ENCODE data around the gene CHAD. TPM values are rescaled to one million over a fixed set of nuclear protein-coding genes. Genes with fewer than 3 reads are reported as not detected.

CHAD gene
- polyA plus RNA-seq, 1 of the 3 experiments (the other 2 are of a cell fraction): not detected

DNA sequence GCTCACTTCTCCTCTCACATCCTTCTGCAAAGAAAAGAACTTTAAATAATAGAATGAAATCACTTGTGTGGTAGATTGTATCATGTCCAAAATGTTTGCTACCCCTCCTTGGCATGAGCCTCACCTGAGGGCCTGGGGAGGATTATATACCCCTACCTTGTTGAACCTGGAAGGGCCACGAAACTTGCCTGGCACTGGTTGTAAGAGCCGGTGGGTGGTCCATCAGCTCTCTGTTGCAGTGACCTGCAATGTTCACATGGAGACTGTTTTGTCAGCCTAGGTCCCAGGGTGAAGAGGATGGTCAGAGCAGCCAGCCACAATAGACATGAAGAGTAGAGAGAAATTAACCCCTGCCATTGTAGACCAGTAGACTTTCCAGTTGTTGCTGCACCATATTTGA, 20.2 kb upstream of the CHAD start:
- H3K4me1 ChIP-seq (ENCODE audit: control insufficient read depth in 1 of 2, insufficient read depth in 2 of 2, low read depth in 1 of 2, low read length in 1 of 2): peaks cover 0 to 8% of the 10 kb centered on the region in 2 experiments; a peak in 2 of 4 replicates
- H3K4me3 ChIP-seq (ENCODE audit: low read depth in 2 of 2, low read length in 1 of 2): no peak overlapping the region
- H3K27ac ChIP-seq (ENCODE audit: low read depth in 2 of 2, low read length in 1 of 2): no peak overlapping the region
- peaks cover 15 to 23% of the 10 kb centered on the region in 2 experiments for H3K36me3 ChIP-seq (replicated peaks in 1 of 2; ENCODE audit: control insufficient read depth in 1 of 2, insufficient read depth in 2 of 2, low read length in 1 of 2)
- no peak overlapping the region for H3K4me2 ChIP-seq
- H3K9ac ChIP-seq: no peak overlapping the region
- no peaks in the 10 kb centered on the region for H3K27me3 ChIP-seq (ENCODE audit: insufficient read depth)
- TF ChIP-seq, protein P1, sequence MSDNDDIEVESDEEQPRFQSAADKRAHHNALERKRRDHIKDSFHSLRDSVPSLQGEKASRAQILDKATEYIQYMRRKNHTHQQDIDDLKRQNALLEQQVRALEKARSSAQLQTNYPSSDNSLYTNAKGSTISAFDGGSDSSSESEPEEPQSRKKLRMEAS (IDR thresholded peaks at IDR 0.05; ENCODE audit: low read depth): no peak
- no peak for TF ChIP-seq GABPA (IDR thresholded peaks at IDR 0.05; ENCODE audit: low read depth)
- no peak for TF ChIP-seq RFX5 (IDR thresholded peaks at IDR 0.05; ENCODE audit: low read length)
- no peak for TF ChIP-seq TEAD4 (IDR thresholded peaks at IDR 0.05; ENCODE audit: borderline replicate concordance, insufficient read depth)
- TF ChIP-seq, protein P2, sequence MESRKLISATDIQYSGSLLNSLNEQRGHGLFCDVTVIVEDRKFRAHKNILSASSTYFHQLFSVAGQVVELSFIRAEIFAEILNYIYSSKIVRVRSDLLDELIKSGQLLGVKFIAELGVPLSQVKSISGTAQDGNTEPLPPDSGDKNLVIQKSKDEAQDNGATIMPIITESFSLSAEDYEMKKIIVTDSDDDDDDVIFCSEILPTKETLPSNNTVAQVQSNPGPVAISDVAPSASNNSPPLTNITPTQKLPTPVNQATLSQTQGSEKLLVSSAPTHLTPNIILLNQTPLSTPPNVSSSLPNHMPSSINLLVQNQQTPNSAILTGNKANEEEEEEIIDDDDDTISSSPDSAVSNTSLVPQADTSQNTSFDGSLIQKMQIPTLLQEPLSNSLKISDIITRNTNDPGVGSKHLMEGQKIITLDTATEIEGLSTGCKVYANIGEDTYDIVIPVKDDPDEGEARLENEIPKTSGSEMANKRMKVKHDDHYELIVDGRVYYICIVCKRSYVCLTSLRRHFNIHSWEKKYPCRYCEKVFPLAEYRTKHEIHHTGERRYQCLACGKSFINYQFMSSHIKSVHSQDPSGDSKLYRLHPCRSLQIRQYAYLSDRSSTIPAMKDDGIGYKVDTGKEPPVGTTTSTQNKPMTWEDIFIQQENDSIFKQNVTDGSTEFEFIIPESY (IDR thresholded peaks at IDR 0.05; ENCODE audit: borderline replicate concordance, low read depth): no peak
- TF ChIP-seq, protein P3, sequence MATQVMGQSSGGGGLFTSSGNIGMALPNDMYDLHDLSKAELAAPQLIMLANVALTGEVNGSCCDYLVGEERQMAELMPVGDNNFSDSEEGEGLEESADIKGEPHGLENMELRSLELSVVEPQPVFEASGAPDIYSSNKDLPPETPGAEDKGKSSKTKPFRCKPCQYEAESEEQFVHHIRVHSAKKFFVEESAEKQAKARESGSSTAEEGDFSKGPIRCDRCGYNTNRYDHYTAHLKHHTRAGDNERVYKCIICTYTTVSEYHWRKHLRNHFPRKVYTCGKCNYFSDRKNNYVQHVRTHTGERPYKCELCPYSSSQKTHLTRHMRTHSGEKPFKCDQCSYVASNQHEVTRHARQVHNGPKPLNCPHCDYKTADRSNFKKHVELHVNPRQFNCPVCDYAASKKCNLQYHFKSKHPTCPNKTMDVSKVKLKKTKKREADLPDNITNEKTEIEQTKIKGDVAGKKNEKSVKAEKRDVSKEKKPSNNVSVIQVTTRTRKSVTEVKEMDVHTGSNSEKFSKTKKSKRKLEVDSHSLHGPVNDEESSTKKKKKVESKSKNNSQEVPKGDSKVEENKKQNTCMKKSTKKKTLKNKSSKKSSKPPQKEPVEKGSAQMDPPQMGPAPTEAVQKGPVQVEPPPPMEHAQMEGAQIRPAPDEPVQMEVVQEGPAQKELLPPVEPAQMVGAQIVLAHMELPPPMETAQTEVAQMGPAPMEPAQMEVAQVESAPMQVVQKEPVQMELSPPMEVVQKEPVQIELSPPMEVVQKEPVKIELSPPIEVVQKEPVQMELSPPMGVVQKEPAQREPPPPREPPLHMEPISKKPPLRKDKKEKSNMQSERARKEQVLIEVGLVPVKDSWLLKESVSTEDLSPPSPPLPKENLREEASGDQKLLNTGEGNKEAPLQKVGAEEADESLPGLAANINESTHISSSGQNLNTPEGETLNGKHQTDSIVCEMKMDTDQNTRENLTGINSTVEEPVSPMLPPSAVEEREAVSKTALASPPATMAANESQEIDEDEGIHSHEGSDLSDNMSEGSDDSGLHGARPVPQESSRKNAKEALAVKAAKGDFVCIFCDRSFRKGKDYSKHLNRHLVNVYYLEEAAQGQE (IDR thresholded peaks at IDR 0.05; ENCODE audit: low read depth, low read length): no peak
- TF ChIP-seq JUND (IDR thresholded peaks at IDR 0.05): no peak
- TF ChIP-seq YY1 (IDR thresholded peaks at IDR 0.05; ENCODE audit: low read depth): no peak
- no peak for TF ChIP-seq FOXJ3 (CRISPR knock-in tag; IDR thresholded peaks at IDR 0.05)
- TF ChIP-seq SMC3 (IDR thresholded peaks at IDR 0.05; ENCODE audit: low read depth, low read length): no peak
- TF ChIP-seq, protein P4, sequence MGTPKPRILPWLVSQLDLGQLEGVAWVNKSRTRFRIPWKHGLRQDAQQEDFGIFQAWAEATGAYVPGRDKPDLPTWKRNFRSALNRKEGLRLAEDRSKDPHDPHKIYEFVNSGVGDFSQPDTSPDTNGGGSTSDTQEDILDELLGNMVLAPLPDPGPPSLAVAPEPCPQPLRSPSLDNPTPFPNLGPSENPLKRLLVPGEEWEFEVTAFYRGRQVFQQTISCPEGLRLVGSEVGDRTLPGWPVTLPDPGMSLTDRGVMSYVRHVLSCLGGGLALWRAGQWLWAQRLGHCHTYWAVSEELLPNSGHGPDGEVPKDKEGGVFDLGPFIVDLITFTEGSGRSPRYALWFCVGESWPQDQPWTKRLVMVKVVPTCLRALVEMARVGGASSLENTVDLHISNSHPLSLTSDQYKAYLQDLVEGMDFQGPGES (IDR thresholded peaks at IDR 0.05; ENCODE audit: low read depth, low read length): no peak
- no peak for TF ChIP-seq NRF1 (IDR thresholded peaks at IDR 0.05; ENCODE audit: low read depth, low read length)
- no peak for TF ChIP-seq ELF1 (IDR thresholded peaks at IDR 0.05)
- TF ChIP-seq, protein P5, sequence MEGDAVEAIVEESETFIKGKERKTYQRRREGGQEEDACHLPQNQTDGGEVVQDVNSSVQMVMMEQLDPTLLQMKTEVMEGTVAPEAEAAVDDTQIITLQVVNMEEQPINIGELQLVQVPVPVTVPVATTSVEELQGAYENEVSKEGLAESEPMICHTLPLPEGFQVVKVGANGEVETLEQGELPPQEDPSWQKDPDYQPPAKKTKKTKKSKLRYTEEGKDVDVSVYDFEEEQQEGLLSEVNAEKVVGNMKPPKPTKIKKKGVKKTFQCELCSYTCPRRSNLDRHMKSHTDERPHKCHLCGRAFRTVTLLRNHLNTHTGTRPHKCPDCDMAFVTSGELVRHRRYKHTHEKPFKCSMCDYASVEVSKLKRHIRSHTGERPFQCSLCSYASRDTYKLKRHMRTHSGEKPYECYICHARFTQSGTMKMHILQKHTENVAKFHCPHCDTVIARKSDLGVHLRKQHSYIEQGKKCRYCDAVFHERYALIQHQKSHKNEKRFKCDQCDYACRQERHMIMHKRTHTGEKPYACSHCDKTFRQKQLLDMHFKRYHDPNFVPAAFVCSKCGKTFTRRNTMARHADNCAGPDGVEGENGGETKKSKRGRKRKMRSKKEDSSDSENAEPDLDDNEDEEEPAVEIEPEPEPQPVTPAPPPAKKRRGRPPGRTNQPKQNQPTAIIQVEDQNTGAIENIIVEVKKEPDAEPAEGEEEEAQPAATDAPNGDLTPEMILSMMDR (IDR thresholded peaks at IDR 0.05): no peak
- TF ChIP-seq RAD21 (IDR thresholded peaks at IDR 0.05; ENCODE audit: low read length): no peak
- TF ChIP-seq, protein P6, sequence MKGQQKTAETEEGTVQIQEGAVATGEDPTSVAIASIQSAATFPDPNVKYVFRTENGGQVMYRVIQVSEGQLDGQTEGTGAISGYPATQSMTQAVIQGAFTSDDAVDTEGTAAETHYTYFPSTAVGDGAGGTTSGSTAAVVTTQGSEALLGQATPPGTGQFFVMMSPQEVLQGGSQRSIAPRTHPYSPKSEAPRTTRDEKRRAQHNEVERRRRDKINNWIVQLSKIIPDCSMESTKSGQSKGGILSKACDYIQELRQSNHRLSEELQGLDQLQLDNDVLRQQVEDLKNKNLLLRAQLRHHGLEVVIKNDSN (IDR thresholded peaks at IDR 0.05; ENCODE audit: borderline replicate concordance, low read depth): no peak
- H3K9me3 ChIP-seq: no peaks in the 10 kb centered on the region
- no peaks in the 10 kb centered on the region for H4K20me1 ChIP-seq (ENCODE audit: insufficient read depth)
- H3K9me2 ChIP-seq: no peaks in the 10 kb centered on the region
- CTCF ChIA-PET: interaction anchor here (3.2 to 9.8 kb wide), 2 partner anchors 10 to 13 kb away, joined by 24 to 183 read pairs; no protein-coding TSS in a partner anchor
- DNase-seq: no peak
- 85% methylated on average over 2 of the region's 2 CpGs for WGBS (ENCODE audit: low lambda C conversion rate)
- peaks cover 4% of the 10 kb centered on the region for H3F3A ChIP-seq (replicated peaks; ENCODE audit: insufficient read depth)
- POLR2A ChIA-PET: no interaction called here
- no peaks in the 10 kb centered on the region for H3K79me2 ChIP-seq (ENCODE audit: insufficient read depth)
- no peak overlapping the region for H2AFZ ChIP-seq (ENCODE audit: low read depth)
